Renal cortical epithelial cell (primary cell): ENCODE data around the gene RNF115. TPM values are rescaled to one million over a fixed set of nuclear protein-coding genes. Genes with fewer than 3 reads are reported as not detected.
"Not testable (repeated sequence)": the region's sequence is repeated elsewhere in the genome, so short reads cannot be mapped to it uniquely, and the experiment has no call there.

Experiments used
- DNase-seq: peaks from one replicate; pipeline ENCODE4 v3.0.0-alpha.2; 2011; ENCODE audit warnings: low read depth
- total RNA-seq: library from RNA; depleted of rRNA; stranded (reverse); fragments of >200 nt; gene quantifications from 2 replicates; pipeline ENCODE4 v1.2.3, GENCODE V29; 2014

RNF115 gene
- 17.7 and 28.7 TPM in 2 replicates for total RNA-seq

DNA sequence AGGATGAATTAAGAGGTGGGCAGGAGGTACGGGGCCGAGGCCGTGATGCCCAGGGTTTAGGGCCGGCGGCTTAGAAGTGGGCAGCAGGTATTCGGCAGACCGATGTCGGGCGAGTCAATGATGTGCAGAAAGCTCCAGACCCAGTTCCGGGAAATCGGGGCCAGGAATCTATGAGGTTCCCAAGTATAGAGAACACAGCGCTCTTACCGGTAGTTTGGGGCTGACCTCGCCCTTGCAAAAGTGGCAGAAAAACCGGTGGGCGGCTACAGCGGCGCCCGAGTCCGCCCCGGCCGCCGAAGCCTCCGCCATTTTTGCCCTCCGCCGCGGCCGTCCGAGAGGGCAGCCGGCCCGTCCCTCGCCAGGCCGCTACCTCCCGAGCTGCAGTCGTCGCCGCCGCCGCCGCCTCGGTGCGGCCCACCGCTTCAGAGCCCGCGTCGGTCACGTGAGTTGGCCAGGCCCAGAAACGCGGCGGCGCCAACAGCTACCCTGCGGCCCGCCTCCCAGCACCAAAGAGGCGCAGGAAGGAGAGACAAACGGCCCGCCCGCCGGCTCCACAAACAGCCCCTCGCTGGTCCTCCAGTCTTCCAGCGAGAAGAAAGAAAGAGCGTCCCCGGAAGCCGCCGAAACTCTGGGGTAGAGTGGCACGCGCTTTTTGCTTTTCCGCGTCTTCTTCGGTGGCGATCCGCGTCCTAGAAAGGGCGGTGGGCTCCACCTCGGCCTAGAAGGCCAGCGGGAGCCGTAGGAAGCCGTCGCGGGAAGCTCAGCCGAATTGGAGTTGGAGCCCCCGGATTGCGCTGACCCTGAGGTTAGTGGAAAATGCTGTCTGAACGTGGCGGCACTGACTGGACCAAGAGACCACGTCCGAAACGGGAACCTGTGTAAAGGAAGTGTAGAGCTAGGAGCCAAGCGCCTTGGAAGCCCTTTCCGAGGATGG, at the start of gene RNF115, which contains the start of gene POLR3C:
TSS of gene RNF115 (minus strand) at position 531 of the 934 bp plus-strand sequence. CDS start at position 309, 222 bp downstream.
TSS of gene POLR3C (plus strand) at position 636 of the 934 bp plus-strand sequence. CDS start 1,577 bp downstream, outside the sequence.
- DNase-seq, result peak; percentile 67

DNA sequence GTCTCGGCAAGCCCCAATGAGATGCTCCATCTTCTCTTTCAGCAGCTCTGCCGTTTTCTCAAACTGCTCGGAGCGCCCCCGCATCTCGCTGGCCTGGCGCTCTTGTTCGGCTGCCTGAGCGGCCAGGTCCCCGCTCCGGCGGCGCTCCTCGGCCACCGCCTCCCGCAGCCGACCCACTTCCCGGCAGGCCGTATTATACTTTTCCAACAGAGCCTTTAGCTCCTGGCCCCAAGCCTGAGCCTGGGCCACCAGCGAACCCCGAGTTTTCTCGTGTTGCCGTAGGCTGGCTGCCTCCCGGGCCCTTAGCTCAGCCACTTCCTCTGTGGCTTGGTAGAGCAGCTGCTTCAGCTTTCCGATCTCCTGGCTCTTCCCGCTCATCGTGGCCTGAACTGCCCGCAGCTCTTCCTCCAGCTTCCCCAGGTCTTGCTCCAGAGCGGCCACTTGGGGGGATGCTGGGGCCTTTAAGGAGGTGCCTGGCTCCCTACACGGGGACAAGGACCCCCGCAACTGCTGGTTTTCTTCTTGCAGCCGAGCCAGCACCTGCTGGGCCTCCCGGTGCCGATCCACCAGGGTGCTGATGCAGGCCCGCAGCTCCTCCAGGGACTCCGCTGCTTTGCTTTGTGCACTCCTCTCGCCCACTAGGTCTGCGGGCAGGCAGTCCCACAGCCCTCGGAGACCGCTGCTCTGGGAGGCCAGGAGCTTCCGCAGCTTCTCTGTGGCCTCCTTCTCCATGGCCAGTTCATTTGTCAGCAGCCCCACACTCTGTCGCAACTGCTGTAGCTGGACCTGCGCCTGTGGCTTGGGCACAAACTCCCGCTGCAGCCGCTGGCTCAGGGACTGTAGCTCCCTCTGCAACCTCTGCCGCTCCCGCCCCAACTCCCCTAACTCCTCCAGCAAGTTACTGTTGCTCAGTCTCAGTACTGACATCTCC, 48.4 kb upstream of the RNF115 start:
- no peak for DNase-seq

DNA sequence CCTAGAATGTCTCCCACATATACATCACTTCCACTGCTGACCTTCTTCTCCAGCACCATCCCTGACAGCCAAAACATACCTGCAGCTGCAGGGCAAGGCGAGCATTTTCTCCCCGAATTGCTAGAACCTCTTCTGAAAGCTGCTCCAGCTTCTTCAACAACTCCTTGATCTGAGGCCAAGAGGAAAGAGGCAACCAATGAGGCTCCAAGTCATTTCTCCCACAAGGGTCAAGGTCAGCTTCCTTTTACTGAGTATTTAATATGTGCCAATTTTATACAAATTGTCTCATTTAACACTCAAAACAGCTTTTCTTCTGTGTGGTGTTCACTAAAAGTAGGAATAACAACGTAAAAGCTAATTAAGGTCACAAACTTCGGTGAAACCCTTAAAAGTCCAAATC, 44.3 kb upstream of the RNF115 start:
- no peak for DNase-seq

DNA sequence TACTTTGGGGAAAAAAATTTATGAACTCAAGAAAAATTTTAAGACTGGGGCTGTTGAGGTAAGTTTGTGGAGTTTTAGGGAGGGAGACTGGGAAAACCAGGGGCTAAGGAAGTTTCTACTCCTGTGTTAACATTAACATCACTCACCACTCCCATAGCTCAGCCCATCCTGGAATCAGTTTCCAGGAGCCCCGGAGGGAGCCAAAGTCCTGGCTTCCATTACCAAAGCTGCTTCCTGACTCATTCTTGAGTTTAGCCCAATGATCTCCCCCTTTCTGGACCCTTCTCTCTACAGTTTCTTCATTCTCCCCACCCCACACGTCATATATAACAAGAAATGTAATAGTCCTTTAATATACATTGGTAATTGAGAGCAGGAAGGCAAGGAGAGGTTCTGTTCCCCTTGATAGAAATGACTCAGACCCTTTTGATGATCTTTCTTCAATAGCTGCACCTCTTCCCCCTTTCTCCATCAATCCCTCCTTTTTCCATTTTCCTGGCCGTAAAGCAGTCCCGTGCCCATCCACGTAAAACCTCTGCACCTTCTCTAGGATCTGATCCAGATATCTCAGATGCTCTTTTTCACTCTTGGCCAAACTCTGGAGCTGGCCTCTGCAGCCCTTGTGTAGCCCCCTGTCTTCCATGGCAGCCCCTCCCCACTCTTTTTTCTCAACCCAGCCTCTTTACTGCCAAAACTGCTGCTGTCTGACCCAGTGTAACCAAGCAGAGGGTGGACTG, 39.6 kb upstream of the RNF115 start:
- no peak for DNase-seq

DNA sequence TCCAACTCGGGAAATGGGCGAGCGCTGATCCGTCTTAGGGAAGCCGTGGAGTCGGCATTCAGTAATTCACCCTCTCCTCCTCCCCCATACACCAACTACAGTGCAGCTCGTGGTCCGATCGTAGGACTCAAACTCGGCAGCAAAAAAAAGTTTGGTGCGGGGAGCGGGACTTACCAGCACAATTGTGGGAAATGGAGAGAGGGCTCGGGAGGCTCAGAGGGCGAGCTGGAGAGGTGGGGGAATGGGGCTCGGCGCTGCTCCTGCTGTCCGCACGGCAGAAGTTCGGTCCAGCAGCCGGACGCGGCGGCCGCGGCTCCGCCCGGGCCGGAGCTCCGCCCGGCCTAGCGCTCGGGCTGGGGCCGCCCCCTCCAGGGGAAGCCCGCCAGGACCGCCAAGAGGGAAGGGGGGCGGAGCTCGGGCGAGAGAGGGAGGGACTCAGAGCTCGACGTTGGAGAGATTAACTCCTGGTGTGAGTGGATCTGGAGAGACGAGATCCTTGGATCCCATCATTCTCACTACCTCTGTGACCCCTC, 35.7 kb upstream of the RNF115 start:
- DNase-seq, result peak; percentile 72

DNA sequence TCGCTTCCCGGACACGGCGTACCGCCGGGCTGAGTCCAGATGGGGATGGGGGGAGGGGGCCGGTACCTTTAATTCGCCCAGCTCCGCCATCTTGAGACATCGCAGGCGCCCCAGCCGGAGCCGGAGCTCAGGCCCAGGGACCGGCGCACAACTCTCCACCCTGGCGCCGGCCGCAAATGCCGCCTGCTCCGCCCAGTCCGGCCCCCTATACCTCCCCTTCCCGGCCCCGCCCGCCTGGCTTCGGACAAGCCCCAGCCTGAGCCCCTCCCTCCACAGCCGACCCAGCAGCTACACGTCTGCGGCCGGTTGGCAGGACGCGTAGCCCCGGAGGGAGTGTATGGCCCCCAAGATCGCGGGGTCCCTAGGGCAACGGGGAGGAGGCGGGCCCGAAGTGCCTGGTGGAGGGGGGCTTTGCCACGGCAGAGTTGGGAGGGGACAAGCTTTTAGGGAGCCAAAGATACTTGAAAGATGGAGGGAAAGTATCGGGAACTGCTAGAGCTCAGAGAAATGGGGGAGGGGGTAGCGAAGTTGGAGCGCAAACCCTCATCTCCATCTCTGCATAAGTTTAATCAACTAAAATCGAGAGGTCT, 35.1 kb upstream of the RNF115 start, which contains the start of gene PIAS3:
TSS of gene PIAS3 (minus strand) at position 181 of the 590 bp plus-strand sequence. CDS start at position 90, 91 bp downstream.
- peak; percentile 79 for DNase-seq

DNA sequence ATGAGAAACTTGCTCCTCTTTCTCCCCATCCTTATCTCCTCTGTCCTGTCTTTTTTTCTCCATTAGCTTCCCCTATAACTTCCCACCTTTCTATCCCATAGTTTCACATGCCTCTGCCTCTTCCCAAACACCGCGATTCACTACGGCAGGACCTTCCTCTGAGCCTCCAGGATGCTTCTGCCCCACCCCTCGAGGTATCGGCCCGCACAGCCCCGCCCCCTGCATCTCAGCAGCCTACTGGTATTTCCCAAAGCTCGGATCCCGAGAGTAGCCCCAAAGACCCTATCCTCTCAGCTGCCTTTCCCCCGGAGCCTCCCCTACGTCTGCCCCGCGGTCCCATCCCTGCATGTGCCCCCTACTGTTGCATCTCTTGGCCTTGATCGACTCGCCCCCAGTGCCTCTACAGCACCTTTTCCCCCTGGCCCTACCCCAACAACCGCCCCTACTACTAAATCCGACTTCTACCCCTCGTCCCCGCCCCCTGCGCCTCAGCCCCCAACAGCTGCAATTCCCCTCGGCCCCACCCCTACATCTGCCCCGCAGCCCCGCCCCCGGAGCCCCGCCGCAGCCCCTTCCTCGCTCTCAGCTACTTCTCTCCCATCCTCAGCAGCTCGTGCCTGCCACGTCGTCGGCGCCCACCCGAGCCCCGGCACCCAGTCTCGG, 34.5 kb upstream of the RNF115 start:
- no peak for DNase-seq

DNA sequence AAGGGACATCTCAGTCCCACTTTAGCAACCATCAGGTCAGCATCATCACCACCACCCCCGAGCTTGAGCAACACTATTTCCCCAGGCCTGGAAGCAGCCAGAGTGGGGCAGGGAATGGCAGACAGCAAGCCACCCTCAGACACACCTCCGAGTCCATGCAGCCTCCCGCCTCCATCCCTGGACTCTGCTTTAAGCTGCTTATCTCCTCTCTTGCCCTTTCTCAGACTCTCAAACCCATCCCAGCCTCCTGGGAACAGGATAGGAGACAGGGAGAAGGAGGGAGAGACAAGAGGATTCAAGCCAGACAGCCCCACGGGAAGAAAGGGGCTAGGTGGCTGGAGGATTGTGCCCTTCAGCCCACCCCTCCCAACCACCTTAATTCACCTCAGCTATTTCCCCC, 33.3 kb upstream of the RNF115 start:
- DNase-seq, result no peak

DNA sequence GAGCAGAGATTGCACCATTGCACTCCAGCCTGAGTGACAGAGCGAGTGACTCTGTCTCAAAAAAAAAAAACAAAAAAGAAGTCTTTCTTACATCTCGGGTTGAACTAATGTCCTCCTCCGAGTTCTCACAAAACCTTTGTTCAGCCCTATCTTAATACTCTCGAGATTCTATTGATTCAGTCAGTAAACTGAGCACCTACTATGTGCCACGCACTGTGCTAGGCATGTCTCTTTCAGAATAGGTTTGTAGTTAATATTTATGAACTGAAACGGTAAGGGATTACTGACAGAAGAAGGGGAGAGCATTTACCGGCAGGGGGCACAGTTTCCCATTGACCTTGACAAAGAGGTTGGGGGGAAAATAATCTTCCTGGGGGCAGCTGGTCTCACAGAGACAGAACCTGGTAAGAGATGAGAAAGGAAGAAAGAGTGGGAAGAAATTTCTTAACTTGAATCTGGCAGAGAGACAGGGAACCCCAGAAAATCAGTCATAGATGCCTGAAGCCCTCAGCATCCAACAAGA, 31.6 kb upstream of the RNF115 start:
- DNase-seq, result no peak

DNA sequence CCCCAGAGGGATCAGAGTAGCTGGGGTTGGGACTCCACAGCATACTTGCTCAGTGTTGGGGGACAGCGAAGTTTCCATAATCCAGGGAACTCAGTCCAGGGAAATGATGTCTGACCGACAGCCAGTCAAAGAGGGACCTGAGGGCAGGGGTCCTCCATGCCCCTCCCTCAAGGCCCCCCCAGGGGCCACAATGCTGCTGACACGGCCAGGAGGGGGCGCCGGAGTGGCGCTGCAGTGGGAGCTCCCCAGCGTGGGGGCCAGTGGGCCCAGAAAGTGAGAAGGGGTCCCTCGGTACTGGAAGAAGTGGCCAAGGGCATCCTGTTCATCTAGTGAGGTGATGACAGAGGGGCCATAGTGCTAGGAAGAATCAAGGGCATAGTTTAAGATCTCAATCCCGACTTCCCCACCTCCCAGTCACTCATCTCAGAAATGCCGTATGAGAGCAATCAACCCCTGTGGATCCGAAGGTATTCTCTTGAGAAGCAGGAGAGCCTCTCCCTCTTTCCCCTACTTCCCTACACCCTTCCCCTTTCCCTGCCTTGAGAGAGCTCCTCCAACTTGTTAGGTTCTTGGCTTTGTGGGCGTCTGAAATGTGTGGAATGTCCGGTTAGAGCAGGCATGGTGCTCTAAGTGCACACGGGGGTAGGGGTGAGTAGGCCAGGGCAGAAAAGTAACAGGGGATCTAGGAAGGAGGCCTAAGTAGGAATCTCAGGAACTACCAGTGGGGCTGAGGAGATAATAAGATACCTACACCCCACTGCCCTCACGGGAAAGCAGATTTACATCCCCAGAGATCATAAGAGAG, 25.7 kb upstream of the RNF115 start:
- peak; percentile 77 for DNase-seq

DNA sequence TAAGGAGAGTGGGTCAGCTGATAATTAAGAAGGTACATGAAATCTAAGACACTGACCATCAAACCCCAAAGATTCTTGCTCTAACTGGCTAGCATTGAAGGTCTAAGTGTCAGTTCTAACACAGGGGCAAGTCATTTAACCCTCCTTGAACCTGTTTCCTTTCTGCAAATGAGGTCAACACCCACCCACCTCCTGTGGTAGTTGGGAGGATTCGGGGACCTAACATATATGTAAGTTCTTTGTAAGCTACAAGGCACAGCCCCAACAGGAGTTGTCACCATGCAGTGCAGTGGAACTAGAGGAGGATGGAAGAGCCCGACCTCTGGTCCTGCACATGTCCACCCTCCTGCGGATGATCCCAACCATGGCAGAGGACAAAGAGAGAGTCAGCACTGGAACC, 23.9 kb upstream of the RNF115 start:
- DNase-seq, result no peak

DNA sequence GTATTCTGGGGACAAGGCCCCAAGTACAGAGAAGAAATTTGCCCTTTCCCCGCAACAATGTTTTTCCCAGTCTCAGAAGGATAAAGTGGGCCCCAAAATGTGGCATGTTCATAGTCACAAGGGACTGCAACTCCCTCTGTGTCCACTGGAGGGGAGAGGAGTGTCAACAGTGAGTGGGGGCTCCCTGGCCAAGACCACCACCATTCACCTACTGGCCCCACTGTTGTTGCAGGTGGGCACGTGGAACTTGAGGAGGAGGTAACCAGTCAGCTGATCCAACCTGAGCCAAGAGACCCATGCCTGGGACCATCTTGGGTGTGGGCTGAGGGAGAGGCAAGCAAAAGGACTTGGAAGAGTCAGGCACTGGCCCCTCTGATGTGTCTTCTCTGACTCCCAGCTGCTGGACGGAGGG, 22.3 kb upstream of the RNF115 start:
- DNase-seq, result no peak

DNA sequence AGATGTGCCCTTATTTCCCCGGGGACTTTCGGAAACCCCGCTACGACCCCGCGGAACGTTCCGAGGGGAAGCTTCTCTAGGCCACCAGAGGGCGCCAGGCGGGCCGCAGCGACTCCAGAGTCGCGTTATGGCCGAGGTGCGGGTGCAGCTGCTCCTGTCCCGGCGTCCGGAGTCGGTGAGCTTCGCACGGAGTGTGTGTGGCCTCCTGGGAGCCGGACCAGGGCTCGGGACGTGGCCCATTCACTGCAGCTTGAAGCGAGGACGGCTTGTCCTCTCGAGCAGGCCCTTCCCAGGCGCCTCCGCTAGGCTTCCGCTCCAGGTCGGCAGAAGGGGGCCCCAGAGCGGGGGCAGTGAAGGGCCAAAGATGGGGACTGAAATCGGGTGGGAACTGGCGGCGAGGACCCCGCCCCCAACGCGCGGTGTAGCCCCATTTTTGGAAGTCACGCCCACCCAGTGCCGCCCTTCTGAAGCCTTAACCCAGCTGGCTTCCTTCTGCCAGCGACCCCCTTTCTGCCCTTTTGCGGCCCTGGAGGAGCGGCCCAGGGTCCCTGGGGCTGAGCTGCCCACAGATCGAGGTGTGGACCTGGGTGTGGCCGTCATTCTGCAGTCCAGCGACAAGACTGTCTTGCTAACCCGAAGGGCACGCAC, 21.7 kb upstream of the RNF115 start, which contains the start of gene NUDT17:
TSS of gene NUDT17 (plus strand) at position 117 of the 648 bp plus-strand sequence. CDS start at position 128, 11 bp downstream.
- peak; percentile 31 for DNase-seq

DNA sequence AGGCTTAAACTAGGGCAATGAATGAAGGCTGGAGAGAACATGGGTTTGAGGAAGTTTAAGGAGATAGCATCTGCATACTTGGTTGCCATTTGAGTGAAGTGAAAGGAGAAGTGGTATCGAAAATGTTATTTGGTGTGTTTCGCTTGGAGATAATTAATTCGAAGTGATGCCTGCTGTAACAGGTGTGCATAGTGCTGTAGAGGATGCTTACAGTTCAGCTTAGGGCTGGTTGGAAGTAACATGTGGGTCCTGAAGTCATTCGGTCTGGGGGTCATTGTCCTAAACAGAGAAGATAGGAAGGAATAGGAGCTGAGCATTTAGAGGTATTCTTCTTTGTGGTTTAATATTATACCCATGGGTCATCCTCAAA, 21.2 kb upstream of the RNF115 start:
- DNase-seq, result no peak

DNA sequence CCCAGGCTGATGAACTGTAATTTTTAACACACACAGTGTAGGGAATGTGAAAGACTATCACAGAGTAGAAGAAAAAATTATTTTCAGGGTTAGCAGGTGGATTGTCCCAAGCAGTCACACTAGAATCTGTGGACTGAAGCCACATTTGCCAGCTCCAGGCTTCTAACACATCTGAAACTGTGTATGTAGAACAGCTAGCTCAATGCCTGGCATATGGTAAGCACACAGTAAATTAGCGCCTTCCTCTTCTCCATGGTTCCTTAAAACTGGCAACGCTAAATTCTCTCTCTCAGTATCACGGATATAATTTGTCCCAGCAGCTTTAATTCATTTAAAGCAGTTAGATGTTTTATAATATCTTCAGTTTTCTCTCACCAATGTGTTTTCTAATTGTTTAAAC, 19.1 kb upstream of the RNF115 start:
- DNase-seq, result no peak

DNA sequence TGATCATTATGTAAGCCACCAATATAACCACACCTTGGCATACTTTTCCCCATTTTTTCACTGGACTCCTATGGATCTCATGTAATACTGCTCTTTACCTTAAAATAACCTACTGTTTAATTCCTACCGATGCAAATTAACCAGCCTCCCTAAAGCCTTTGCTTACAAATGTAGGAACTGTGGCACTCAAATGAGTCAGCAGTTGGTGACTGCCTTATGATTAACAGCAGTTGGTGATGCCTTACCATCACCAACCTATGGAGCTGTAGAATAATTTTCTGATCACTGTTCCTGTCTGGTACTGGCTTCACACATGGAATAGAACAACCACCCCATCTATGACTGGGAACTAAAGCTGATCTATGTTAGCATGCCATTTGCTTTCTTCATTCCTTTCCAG, 13.8 kb upstream of the RNF115 start:
- no peak for DNase-seq

DNA sequence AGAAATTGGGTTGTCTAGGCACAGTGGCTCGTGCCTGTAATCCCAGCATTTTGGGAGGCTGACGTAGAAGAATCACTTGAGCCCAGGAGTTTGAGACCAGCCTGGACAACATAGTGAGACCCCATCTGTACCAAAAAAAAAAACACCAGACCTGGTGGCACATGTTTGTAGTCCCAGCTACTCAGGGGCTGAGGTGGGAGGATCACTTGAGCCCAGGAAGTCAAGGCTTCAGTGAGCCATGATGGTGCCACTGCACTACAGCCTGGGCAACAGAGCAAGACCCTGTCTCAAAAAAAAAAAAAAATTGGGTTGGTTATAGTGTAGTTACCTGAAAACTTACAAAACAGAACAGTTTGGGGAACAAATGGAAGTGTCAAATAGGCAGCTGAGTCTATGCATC, 6.9 kb upstream of the RNF115 start:
- not testable (repeated sequence) for DNase-seq

DNA sequence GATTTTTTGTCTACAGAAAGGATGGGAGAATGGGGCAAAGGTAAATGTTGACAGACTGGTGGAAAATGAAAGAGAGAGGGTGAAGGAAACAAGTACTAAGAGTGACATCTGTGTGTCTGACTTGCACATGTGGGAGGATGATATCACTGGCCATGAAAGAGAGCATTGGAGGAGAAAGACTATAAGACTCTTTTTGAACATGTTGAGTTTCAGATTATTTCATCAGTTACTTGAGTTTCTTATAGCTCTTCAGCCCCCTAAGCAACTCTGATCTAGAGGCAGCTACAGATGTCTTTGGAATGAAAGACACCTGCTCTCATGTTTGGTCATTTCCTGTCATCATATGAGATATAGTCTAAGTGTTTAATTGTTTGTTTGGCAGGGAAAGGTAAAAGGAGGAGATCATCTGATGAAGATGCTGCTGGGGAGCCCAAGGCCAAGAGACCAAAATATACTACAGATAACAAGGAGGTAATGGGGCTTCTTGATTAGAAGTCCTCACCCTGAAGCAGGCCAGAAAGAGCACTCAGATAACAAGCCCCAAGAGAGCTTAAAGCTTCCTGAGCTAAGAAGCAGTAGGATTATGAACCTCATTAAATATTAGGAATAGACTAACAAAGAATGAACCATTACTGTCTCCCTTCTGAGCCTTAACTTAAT, 4.6 kb upstream of the RNF115 start:
- no peak for DNase-seq
